ENCODE data around the gene TRIO.
"Not testable (repeated sequence)": the region's sequence is repeated elsewhere in the genome, so short reads cannot be mapped to it uniquely, and the experiment has no call there.

The TRIO gene

GRCh38 chr5:14200312-14200990, 57.3 kb downstream of the TRIO start:
- no peak for TF ChIP-seq CTCF (conservative IDR thresholded peaks at IDR 0.05; ENCODE audit: low read length)
- DNase-seq (ENCODE audit: low read depth), result no peak
- no peak overlapping the region for H3K4me3 ChIP-seq (ENCODE audit: low read length)

- TF ChIP-seq CTCF (conservative IDR thresholded peaks at IDR 0.05; ENCODE audit: low read length), result no peak
- DNase-seq (ENCODE audit: low read depth), result no peak
- no peak overlapping the region for H3K4me3 ChIP-seq (ENCODE audit: low read length)
These were observed 58.3 kb downstream of the TRIO start for GRCh38 chr5:14201325-14202045.

- TF ChIP-seq CTCF (conservative IDR thresholded peaks at IDR 0.05; ENCODE audit: low read length), result no peak
- no peak for DNase-seq (ENCODE audit: low read depth)
- no peak overlapping the region for H3K4me3 ChIP-seq (ENCODE audit: low read length)
These were observed 59.3 kb downstream of the TRIO start for GRCh38 chr5:14202462-14202861.

GRCh38 chr5:14204011-14204670, 61.0 kb downstream of the TRIO start:
- no peak for TF ChIP-seq CTCF (conservative IDR thresholded peaks at IDR 0.05; ENCODE audit: low read length)
- DNase-seq (ENCODE audit: low read depth), result no peak
- H3K4me3 ChIP-seq (ENCODE audit: low read length), result no peak overlapping the region

GRCh38 chr5:14204785-14205321, 61.7 kb downstream of the TRIO start:
- peak; percentile 87 for DNase-seq (ENCODE audit: low read depth)
- peak overlapping the region; percentile 41 for H3K4me3 ChIP-seq (ENCODE audit: low read length)
- no peak for TF ChIP-seq CTCF (conservative IDR thresholded peaks at IDR 0.05; ENCODE audit: low read length)

- H3K4me3 ChIP-seq (ENCODE audit: low read length), result no peak overlapping the region
- DNase-seq (ENCODE audit: low read depth), result no peak
- no peak for TF ChIP-seq CTCF (conservative IDR thresholded peaks at IDR 0.05; ENCODE audit: low read length)
These were observed 63.0 kb downstream of the TRIO start for GRCh38 chr5:14206028-14206725.

- DNase-seq (ENCODE audit: low read depth); H3K4me3 ChIP-seq (ENCODE audit: low read length): not testable (repeated sequence)
These were observed 64.3 kb downstream of the TRIO start for GRCh38 chr5:14207428-14207827.
